HepG2 (cell line): ENCODE data around the gene OPA3. TPM values are rescaled to one million over a fixed set of nuclear protein-coding genes. Genes with fewer than 3 reads are reported as not detected.
A peak's percentile ranks its signal among the peaks of the same experiment; 100 is the strongest.

ENCODE experiments used
- AHDC1 ChIP-seq: sonication (generic); formaldehyde crosslinking; IDR thresholded peaks from 2 replicates; pipeline ENCODE4 v1.5.1; 2020; ENCODE audit warnings: mild to moderate bottlenecking, missing genetic modification reagents, borderline replicate concordance
- KLF6 ChIP-seq: IDR thresholded peaks from 2 replicates; pipeline ENCODE4 v1.8.0; 2016; ENCODE audit warnings: missing biosample characterization, missing genetic modification reagents
- MED13 ChIP-seq: sonication (generic); formaldehyde crosslinking; IDR thresholded peaks from 2 replicates; pipeline ENCODE4 v1.5.0; 2020; ENCODE audit warnings: missing genetic modification reagents
- MLLT10 ChIP-seq: sonication (generic); formaldehyde crosslinking; IDR thresholded peaks from 2 replicates; pipeline ENCODE4 v1.4.0; 2020; ENCODE audit warnings: missing genetic modification reagents
- PCBP2 ChIP-seq: fragments of 200-400 bp; formaldehyde crosslinking; optimal IDR thresholded peaks from 2 replicates; pipeline ENCODE3; 2018; ENCODE audit warnings: low read length, low read depth; ENCODE audit not compliant: poor library complexity, severe bottlenecking
- SYNCRIP ChIP-seq: fragments of 200-400 bp; formaldehyde crosslinking; IDR thresholded peaks from 2 replicates; pipeline ENCODE4 v1.6.1; 2018; ENCODE audit warnings: mild to moderate bottlenecking, low read depth, low read length; ENCODE audit not compliant: insufficient read depth
- XBP1 ChIP-seq: sonication (generic); formaldehyde crosslinking; IDR thresholded peaks from 2 replicates; pipeline ENCODE4 v1.5.0; 2020; ENCODE audit warnings: missing genetic modification reagents
- ZBTB1 ChIP-seq: sonication (generic); formaldehyde crosslinking; IDR thresholded peaks from 2 replicates; pipeline ENCODE4 v1.4.0; 2020; ENCODE audit warnings: missing genetic modification reagents, borderline replicate concordance
- ZEB1 ChIP-seq: IDR thresholded peaks from 2 replicates; pipeline ENCODE4 v1.6.1; 2012; ENCODE audit warnings: mild to moderate bottlenecking, low read depth, inconsistent platforms; ENCODE audit not compliant: insufficient replicate concordance
- ZNF143 ChIP-seq: sonication (generic); formaldehyde crosslinking; IDR thresholded peaks from 2 replicates; pipeline ENCODE4 v1.4.0; 2020; ENCODE audit warnings: missing genetic modification reagents
- ZNF17 ChIP-seq: sonication (generic); formaldehyde crosslinking; IDR thresholded peaks from 2 replicates; pipeline ENCODE4 v1.5.0; 2020; ENCODE audit warnings: mild to moderate bottlenecking, missing genetic modification reagents
- ZNF282 ChIP-seq: fragments of 450-650 bp; IDR thresholded peaks from 2 replicates; pipeline ENCODE4 v1.6.1; 2018; ENCODE audit not compliant: partially characterized antibody
- ZNF317 ChIP-seq: sonication (generic); formaldehyde crosslinking; IDR thresholded peaks from 2 replicates; pipeline ENCODE4 v1.5.0; 2020; ENCODE audit warnings: mild to moderate bottlenecking, missing genetic modification reagents
- ZNF44 ChIP-seq: sonication (generic); formaldehyde crosslinking; IDR thresholded peaks from 2 replicates; pipeline ENCODE4 v1.5.1; 2020; ENCODE audit warnings: mild to moderate bottlenecking, missing genetic modification reagents
- ZNF598 ChIP-seq: sonication (generic); formaldehyde crosslinking; IDR thresholded peaks from 2 replicates; pipeline ENCODE4 v1.5.1; 2020; ENCODE audit warnings: mild to moderate bottlenecking, missing genetic modification reagents, borderline replicate concordance
- ZNF720 ChIP-seq: sonication (generic); formaldehyde crosslinking; IDR thresholded peaks from 2 replicates; pipeline ENCODE4 v1.4.0; 2020; ENCODE audit warnings: missing genetic modification reagents
- ZNF768 ChIP-seq: sonication (generic); formaldehyde crosslinking; IDR thresholded peaks from 2 replicates; pipeline ENCODE4 v1.4.0; 2020; ENCODE audit warnings: missing genetic modification reagents
- ZSCAN21 ChIP-seq: sonication (generic); formaldehyde crosslinking; IDR thresholded peaks from 2 replicates; pipeline ENCODE4 v1.8.0; 2022; ENCODE audit warnings: mild to moderate bottlenecking, missing genetic modification reagents, moderate library complexity, borderline replicate concordance
- polyA plus RNA-seq, 8 experiments: library from polyadenylated mRNA; depleted of rRNA in 3 of 8; stranded (reverse) in 7 of 8; unstranded in 1 of 8; fragments of >200 nt; fragmentation: Illumina TruSeq in 4 of 8; extraction: Trizol in 4 of 8; gene quantifications; 2 replicates each; pipeline versions ENCODE4 v1.2.1 to v1.2.3, GENCODE V29; 2011 to 2016; ENCODE audit warnings: low read depth in 4 of 8, missing spikeins in 1 of 8, mixed read lengths in 1 of 8; ENCODE audit not compliant: insufficient read depth in 1 of 8
- total RNA-seq, 5 experiments: library from RNA; depleted of rRNA; stranded (reverse); fragments of >200 nt; fragmentation: Illumina TruSeq; extraction: Trizol; gene quantifications; 2 replicates each; pipeline ENCODE4 v1.2.3, GENCODE V29; 2016; ENCODE audit warnings: low read depth in 1 of 5
- TF ChIP-seq, protein P1 (sequence below): sonication (generic); formaldehyde crosslinking; IDR thresholded peaks from 2 replicates; pipeline ENCODE4 v1.4.0; 2020; ENCODE audit warnings: mild to moderate bottlenecking, missing genetic modification reagents

The OPA3 gene
- total and polyA plus RNA-seq, 2 of the 13 experiments (the other 11 are each of a cell fraction or from before 2014, with no cell fraction given): 8.3 to 17.7 TPM

GRCh38 chr19:45577111-45577905 is 7.3 kb downstream of the OPA3 start (continued):
- TF ChIP-seq AHDC1 (no peak), MLLT10 (CRISPR knock-in tag) (no peak), ZNF44 (peak; percentile 77; the same call in 1 of the 2 replicates), PCBP2 (no peak), ZSCAN21 (no peak), ZNF598 (CRISPR knock-in tag) (no peak), XBP1 (CRISPR knock-in tag) (no peak), ZNF17 (CRISPR knock-in tag) (no peak), ZEB1 (peak; percentile 37), SYNCRIP (no peak), ZNF143 (peak; percentile 80), MED13 (CRISPR knock-in tag) (no peak), ZBTB1 (CRISPR knock-in tag) (no peak), ZNF317 (CRISPR knock-in tag) (peak; percentile 97), ZNF720 (CRISPR knock-in tag) (no peak), ZNF768 (CRISPR knock-in tag) (no peak), ZNF282 (no peak), KLF6 (CRISPR knock-in tag) (no peak)
- TF ChIP-seq, protein P1, sequence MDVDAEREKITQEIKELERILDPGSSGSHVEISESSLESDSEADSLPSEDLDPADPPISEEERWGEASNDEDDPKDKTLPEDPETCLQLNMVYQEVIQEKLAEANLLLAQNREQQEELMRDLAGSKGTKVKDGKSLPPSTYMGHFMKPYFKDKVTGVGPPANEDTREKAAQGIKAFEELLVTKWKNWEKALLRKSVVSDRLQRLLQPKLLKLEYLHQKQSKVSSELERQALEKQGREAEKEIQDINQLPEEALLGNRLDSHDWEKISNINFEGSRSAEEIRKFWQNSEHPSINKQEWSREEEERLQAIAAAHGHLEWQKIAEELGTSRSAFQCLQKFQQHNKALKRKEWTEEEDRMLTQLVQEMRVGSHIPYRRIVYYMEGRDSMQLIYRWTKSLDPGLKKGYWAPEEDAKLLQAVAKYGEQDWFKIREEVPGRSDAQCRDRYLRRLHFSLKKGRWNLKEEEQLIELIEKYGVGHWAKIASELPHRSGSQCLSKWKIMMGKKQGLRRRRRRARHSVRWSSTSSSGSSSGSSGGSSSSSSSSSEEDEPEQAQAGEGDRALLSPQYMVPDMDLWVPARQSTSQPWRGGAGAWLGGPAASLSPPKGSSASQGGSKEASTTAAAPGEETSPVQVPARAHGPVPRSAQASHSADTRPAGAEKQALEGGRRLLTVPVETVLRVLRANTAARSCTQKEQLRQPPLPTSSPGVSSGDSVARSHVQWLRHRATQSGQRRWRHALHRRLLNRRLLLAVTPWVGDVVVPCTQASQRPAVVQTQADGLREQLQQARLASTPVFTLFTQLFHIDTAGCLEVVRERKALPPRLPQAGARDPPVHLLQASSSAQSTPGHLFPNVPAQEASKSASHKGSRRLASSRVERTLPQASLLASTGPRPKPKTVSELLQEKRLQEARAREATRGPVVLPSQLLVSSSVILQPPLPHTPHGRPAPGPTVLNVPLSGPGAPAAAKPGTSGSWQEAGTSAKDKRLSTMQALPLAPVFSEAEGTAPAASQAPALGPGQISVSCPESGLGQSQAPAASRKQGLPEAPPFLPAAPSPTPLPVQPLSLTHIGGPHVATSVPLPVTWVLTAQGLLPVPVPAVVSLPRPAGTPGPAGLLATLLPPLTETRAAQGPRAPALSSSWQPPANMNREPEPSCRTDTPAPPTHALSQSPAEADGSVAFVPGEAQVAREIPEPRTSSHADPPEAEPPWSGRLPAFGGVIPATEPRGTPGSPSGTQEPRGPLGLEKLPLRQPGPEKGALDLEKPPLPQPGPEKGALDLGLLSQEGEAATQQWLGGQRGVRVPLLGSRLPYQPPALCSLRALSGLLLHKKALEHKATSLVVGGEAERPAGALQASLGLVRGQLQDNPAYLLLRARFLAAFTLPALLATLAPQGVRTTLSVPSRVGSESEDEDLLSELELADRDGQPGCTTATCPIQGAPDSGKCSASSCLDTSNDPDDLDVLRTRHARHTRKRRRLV (CRISPR knock-in tag): 0 out of 2 replicates have a peak, but pooled peaks have one; percentile 53
